HG02884 (cell line): ENCODE data around the gene SOX18.

ENCODE experiments used
- ATAC-seq: cut with Tn5 transposase; IDR thresholded peaks from one replicate; pipeline ENCODE4 v1.9.1; 2021; ENCODE audit warnings: mild to moderate bottlenecking, moderate library complexity; ENCODE audit not compliant: unreplicated experiment

Gene SOX18

DNA sequence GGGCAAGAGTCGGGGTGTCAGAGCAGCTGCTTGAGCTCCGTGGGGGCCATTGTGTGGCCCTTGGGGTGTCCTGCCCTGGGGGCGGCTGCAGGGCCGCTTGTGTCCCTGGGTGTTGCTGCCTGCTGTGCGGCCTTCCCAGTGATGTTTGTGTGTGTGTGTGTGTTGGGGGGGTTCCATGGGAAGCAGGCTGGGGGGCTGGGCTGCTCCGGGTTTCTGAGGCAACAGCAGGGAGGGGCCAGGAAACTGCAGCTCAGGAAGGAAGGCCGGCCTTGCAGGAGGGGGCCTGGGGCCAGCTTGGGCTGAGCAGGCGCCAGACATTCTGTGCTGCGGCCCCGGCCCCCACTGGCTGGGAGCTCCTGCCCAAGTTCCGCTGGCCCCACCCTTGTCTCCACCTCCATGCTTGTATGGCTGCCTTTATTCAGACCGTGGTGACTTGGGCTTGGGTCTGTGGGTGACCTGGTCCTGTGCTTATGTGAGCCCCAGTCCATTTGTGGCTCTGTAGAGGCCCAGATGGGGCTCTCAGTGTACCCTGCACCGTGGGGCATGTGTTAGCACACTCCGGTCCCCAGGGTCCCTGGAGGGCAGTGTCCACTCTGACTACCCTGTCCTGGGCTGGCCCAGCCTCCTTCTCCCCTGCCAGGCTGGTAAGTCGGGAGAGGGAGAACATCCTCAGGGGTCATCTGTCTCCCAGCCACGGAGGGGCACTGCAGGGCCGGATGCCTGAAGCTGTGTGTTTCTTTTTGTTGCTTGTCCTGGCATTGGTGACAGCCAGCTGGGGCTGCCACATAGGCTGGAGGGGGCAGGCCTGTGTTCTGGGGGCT is 4.6 kb upstream of the SOX18 start:
- no peak for ATAC-seq

DNA sequence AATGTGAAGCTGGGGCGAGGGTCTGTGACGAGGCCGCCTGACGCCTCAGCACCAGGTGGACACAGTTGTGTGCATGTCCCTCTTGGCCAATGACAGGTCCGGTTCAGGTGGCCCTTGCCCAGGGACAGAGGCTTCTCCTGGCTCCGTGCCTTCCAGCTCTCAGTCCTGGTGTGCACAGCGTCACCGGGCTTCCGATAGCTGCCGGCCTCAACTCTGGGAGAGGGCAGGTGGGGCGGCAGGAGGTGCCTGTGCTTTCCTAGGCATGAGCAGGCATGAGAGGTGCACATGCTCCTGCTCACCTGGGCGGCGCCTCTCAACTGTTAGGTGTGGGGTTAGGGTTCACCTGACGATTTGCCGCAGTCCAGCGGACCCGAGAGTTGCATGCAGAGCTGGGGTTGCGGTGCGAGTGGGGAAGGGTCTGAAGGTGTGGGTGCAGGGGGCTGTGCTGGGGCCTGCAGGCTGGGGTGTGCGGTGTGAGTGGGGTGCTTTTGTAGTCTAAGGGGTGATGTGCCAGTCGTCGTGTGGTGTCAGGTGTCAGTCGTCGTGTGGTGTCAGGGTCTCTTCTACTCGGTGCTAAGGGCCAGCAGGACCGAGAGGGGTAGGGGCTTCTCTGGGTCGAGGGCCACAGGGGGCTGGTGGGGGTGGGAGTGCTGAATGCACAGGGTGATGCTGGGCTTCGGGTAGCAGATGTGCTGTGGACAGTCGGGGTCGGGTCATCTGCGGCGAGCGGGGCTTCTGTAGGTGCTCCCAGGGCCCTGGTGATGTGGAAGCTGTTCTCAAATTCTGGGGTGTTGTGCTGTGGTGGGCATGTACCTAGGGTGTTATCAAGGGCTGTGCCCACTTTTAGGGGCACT is 3.8 kb upstream of the SOX18 start:
- no peak for ATAC-seq

DNA sequence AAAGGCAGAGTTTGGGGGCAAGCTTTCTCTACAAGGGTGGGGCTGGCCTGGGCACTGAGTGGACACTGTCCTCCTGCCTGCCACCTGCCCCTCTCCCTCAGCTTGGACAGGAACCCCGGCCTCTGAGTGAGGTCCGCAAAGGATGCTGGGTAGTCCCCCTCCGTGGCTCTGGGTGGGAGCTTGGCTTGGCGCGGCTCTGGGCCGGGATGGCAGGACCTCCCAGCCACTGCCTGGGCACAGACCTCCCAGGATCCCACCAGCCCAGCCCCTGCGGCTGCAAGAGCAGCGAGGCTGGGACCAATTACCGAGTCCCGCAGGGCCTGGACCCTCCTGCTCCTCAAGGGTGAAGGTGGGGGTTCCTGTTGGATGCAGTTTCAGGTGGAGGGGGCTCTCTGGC is 2.9 kb upstream of the SOX18 start:
- ATAC-seq: no peak

DNA sequence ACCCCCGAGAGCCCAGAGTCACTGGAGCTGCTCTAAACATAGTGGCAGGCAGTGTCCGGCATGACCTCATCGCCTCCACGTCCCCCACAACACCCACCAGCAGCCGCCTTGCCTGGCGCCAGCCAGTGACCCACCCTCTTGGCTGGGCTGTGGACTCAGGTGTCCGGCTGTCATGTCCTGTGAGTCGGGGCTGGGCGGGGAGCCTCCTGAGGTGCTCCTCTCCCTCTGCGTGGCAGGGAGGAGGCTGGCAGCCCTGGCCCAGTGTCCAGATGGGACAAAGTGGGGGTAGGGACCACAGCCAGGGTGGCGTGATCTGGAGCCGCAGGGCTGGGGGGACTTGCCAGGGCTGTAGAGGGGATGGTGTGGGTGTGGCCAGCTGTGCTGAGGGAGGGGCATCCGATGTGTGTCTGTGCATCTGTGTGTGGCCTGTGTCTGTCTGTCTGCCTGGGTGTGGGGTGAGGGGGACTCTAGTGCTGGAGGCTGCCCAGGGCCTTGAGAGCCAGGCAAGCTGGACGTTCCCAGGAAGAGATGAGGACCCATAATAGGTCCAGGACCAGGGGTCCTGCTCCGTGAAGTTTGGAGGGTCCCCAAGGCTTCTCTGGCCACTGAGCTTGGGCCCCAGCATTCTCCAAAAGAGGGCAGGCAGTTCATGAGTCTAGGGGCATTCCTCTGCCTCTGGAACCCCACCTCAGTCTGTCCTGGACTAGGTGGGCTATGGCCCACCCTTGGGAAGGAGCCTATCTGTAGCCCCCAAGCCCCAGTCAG is 2.3 kb upstream of the SOX18 start:
- no peak for ATAC-seq

DNA sequence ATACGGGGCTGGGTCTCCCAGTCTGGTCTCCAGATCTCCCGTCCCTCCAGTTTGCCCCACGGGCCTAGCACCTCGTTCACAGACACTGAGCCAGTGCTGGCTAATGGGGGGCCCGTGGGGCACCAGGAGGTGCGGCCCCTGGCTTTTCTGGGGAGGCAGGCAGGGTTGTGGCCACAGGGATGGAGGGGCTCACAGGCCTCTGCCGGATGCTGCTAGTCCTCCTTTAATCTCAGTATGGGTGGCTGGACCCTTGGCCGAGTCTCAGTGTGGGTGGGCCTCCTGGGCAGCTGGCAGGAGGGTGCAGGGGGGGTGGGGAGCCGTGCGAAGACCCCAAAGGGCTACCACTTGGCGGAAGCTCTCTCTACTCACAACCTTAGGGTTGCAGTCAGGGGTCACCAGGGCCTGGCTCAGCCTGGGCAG is 1.6 kb upstream of the SOX18 start:
- no peak for ATAC-seq

DNA sequence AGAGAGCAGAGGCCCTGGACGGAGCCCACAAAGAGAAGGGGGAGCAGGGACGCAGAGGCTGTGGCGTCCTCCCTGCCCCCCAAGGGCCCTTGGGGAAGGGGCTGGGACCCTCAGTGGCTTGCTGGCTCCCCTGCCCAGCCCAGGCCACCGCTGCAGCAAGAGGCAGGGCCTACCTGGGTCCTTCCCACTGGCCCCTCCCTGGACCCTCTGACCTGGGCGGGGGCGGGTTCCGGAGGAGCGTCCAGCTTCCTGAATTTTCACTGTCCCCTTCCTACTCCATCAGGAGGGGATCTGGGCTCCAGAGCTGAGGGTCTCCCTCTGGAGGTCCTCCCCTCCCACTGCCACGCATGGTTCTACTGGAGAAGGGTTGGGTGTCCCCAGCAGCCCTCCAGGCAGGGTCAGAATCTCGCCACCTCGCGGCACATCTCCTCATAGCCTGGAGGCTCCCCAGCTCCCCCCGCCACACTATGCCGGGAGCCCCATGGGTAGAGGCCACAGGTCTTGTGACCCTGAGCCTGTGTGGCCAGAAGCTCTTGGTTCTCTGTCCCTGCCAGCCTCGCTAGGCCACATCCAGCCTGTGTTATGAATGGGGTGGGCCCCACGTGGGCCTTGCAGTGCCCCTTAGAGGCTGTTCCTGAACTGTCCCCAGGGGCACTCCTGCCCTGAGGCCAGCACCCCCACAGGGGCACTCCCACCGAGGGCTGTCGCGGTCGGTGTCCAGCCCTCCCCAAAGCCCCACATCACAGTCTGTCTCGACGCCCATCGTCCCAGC is 1.0 kb upstream of the SOX18 start:
- no peak for ATAC-seq

DNA sequence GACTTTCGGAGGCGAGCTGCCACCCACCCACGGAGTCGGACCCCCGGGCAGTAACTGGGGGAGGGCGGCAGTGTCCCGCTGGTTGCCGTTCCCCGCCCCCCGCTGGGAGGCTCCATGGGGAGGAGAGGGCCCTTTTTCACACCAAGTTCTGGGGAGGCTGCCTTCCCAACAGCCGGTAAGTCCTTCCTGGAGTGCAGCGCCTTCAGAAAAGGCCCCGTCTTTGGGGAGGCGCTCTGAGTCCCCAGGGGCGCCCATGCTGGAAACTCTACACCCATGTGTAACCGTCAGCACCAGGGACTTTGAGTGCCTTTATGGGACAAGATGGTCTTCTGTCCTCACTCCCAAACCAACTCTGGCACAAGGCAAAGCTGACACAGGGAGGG is 430 bp upstream of the SOX18 start:
- no peak for ATAC-seq

DNA sequence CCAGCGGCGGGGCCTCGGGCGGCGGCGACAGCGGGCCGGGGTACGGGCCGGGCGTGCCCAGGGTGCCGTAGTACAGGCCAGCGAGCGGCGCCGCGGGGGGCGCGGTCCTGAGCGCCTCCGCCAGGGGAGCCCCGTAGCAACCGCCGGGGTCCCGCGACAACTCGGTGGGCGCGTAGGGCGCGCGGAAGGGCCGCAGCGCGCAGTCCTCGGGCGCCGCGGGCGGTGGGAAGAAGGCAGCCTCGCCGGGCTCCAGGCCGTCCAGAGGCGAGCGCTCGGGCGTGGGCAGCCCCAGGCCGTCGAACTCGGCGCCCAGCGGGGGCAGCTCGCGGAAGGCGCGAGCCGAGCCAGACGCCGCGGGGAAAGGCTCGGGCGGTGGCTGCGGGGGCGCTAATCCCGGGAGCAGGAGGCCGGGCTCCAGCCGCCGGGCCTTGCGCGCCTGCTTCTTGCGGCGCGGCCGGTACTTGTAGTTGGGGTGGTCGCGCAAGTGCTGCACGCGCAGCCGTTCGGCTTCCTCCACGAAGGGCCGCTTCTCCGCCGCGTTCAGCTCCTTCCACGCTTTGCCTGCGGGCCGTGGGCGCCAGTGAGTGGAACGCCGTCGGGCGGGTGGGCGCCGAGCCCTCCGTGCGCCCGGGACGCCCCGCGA is 916 bp downstream of the SOX18 start:
- no peak for ATAC-seq

DNA sequence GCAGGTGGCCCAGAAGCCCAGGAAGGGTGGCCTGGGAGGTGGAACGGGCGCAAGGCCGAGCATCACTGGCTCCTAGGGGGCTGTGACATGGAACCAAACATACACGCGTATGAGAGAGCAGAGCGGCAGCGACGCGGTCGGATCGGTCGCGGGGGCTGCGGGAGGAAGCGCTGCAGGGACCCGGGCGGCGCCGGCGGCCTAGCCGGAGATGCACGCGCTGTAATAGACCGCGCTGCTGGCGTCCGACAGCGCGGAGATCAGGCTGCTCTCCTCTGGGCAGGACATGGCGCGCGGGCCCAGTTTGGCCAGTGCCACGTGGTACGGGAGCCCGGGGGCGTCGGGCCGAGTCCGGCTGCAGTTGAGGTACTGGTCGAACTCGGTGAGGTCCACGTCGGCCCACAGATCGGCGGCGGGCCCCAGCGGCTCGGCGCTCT is 1.5 kb downstream of the SOX18 start:
- ATAC-seq: no peak

DNA sequence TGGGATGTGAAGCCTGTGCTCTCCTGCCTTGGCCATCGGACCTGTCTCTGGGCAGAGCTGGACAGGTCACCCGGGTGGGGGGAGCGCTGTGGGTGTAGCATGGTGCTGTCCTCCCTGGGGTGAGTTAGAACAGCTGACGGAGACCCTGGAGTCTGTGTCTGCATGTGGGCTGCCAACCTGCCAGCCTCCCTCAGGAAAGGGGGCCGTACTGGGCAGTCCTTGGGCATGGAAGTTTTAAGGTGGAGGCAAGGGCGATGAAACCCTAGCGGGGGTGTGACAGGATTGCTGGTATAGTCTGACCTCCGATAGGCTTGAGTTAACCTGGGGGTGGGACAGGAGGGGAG is 2.4 kb downstream of the SOX18 start:
- no peak for ATAC-seq

DNA sequence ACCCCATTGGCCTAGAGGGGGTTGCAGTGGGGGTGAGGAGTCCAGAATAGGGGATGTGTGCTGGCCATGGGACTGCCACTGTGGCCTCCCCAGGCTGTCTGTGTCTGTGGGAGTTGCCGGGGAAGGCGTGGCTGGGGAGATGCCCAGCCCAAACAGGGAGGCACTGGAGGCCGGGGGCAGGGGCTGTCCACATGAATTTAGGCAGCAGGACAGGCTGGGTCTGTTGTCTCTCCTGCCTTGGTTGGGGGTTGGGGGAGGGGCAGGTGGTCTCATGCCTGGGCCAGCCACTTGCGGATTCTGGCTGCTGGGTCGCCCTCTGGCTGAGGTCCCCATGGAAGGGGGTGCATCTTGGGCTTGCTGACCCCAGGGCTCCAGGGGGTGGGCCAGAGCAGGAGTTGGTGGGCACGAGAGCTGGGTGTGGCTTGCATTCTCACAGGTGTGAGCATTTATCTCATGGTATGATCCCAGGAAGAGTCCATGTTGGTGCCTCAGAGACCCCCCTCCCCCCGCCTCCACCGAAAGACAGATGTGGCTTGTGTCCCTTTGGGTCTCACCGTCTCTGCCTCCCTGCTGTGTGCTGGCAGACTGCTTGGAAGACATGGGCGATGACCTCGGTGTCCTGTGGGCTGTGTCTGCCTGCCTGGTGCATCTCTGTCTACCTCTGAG is 4.0 kb downstream of the SOX18 start:
- ATAC-seq: no peak

DNA sequence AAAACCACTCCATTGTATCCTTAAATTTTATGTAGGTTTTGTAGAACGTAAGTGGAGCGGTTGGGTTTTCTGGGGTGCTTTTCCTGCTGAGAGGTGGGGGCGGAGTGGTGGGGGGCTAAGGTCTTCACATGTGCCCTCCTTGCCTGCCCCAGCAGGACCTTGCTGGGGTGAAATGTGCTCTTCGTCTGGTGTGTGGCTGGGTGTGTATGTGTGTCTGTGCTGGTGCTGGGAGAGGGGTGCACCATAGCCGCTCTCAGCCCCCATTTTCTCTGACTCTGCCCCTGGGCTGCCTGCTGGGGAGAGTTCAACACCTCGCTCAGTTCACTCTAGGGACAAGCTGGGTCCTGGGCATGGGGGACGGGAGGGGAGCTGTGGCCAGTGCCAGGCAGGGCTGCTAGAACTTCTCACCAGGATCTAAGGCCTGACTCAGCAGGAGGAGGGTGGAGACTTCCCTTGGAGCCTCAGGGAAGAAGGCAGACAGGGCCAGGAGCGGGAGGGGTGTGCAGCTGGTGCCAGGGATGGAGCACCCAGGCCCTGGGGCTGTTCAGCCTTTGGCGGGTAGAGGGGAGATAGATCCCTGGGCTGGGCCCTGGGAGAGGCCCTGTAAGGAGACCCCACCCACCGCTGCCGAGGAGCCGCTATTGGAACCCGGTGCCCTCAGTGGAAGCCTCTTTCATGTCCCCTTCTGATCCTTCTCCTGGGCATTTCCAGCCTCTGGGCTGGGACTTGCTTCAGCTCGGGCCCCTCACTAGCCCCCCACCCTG is 4.8 kb downstream of the SOX18 start:
- ATAC-seq: no peak

DNA sequence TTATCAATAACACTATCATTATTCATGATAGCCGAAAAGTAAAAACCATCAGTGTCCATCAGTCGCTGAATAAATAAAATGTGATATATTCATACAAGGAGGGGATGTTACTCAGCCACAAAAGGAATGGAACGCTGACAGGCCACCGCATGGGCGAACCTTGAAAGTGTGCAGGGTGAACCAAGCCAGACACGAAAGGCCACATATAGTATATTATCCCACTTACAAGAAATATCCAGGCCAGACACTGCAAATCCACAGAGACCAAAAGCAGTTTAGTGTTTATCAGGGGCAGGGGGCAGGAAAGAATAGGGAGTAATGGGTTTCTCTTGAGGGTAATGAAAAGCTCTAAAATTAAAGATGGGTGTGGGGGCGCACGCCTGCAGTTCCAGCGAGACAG is 5.7 kb downstream of the SOX18 start:
- no peak for ATAC-seq

DNA sequence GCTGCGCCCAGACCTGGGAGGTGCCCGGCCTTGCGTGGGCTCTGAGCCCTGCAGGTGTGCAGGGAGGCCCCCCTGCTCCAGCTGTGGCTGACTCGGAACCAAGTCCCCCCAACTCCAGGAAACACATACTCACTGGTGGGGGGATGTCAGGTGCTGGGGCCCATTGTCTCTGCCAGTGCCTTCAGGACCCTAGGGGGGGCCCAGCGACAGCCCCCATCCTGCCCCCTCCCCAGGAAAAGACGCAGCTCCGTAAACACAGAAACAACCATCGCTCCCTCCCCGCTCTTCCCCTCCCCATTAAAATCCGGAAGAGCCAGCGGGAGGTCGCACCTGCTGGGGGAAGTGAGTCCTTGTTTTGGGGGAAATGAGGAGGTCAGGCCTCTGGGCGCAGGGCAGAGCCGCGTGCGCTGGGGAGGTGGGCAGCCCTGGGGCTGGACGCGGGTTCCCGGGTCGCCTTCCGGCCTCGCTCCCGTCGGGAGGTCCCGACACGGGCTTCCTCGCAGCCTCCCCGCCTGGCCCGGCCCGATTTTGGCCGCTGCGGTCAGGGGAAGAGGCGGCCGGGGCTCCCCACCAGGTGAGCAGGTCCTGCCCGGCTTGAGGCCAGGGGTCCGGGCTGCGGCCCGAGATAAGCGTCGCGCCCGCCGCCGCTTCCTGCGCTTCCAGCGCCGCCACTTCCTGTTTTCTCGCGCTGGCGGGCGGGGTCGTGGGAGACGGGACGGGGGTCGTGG is 7.2 kb downstream of the SOX18 start:
- ATAC-seq: no peak

DNA sequence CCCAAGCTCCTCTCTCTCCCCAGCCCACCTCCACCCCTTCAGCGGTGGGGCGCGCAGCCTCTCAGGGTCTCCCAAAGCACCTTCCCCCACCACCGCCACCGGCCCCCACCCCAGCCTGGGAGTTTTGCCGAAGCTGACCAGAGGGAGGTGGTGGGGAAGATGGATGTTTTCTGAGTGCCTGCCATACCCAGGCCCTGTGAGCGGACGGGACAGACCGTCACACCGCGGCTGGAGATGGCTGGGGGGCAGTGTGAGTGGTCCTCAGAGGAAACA is 7.7 kb downstream of the SOX18 start:
- ATAC-seq: no peak

DNA sequence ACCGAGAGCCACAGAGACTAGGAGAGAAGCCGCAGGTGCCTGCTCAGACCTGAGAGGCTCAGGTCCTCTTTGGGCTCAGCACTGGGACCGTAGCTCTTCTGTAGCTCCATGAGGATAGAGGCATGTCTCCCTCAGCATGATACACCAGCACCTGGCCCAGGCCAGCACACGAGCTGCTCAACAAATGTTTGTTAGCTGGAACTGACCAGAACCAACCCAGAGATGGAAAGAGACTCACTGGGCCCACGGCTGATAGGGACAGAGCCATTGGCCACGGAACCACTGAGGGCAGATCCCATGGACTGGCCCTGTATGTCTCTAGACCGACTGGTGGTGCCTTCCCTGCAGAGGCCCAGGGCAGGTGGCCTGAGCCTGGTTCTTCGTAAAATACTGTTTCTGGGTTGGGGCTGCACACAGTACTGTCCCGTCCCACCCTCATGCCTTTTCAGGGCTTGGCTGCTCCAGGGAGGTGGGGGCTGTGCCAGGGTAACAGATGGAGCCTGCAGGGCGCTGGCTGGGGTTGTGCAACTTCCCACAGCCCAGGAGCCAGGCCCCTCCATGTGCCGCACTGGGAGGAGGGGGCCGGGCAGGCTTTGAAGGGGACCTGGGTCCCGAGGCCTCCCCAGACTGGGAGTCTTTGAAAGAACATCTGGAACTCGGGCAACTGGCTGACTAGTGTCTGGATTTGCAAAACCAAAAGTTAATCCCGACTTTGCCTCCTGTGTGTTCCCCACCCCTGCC is 8.2 kb downstream of the SOX18 start:
- no peak for ATAC-seq

DNA sequence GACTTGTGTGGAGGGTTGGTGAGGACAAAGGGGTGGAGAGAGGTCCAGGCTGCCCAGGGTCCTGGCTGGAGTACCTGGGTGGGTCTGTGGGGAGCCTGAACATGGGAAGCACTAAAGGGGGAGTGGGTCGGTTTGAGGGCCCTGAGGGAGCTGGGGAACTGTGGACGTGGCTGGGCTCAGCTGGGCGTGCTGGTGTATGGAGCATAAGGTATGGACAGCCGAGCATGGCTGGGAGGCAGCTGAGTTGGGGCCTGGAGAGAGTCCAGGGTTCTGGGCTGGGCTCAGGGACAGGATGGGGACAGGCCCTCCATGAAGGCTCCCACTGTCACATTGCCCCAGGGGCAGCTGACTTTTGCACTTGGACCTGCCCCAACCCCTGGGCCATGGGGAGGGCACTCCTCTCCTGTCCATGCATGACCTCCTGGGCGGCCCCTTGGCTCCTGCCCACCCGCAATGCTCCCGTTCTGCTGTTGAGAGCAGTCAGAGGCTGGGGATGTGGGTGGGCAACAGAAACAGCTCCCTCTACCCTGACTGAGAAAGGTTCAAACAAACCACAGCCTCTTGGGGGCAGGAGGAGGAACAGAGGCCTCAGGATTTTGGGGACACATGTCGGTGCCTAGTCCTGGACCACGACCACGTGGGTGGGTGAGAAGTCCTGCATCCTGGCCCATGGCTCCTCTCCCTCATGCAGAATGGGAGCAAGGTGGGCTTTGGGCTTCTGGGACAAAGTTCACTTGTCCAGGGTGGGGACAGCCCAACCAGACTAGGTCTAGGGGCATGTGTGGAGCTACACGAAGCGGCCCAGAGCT is 9.0 kb downstream of the SOX18 start:
- ATAC-seq: no peak
